ENCODE measurements around the gene SLC7A7. TPM values are rescaled to one million over a fixed set of nuclear protein-coding genes. Genes with fewer than 3 reads are reported as not detected.
A peak's percentile ranks its signal among the peaks of the same experiment; 100 is the strongest.

The SLC7A7 gene
- total and polyA plus RNA-seq, 2 donors: 10.7 to 16.7 TPM

- Histone ChIP-seq H3K9me3 (ENCODE audit: control insufficient read depth in 2 of 2, insufficient read depth in 1 of 2, low read length in 1 of 2) (no peaks in the 10 kb centered on the region), H3K36me3 (ENCODE audit: control insufficient read depth in 2 of 2, insufficient read depth in 2 of 2, low read length in 1 of 2) (peaks cover 47 to 61% of the 10 kb centered on the region in 2 donors), H3K4me3 (ENCODE audit: low read length in 2 of 2) (no peak overlapping the region), H3K27me3 (ENCODE audit: control insufficient read depth in 2 of 2, insufficient read depth in 1 of 2, low read length in 1 of 2) (no peaks in the 10 kb centered on the region), H3K4me1 (ENCODE audit: control insufficient read depth in 2 of 2, insufficient read depth in 2 of 2, low read length in 2 of 2) (peaks cover 0 to under 1% of the 10 kb centered on the region in 2 donors), H3K27ac (ENCODE audit: low read depth in 1 of 2, low read length in 1 of 2) (no peak overlapping the region)
- DNase-seq (ENCODE audit: low read depth in 6 of 9, low spot score in 9 of 9): no peak
- WGBS: 98% methylated on average over 8 of the region's 8 CpGs
These were observed 41.8 kb downstream of the SLC7A7 start for GRCh38 chr14:22773162-22774010.

- Histone ChIP-seq H3K27ac (ENCODE audit: low read depth in 1 of 2, low read length in 1 of 2) (no peak overlapping the region), H3K36me3 (ENCODE audit: control insufficient read depth in 2 of 2, insufficient read depth in 2 of 2, low read length in 1 of 2) (peaks cover 51 to 63% of the 10 kb centered on the region in 2 donors), H3K9me3 (ENCODE audit: control insufficient read depth in 2 of 2, insufficient read depth in 1 of 2, low read length in 1 of 2) (no peaks in the 10 kb centered on the region), H3K27me3 (ENCODE audit: control insufficient read depth in 2 of 2, insufficient read depth in 1 of 2, low read length in 1 of 2) (no peaks in the 10 kb centered on the region), H3K4me3 (ENCODE audit: low read length in 2 of 2) (no peak overlapping the region), H3K4me1 (ENCODE audit: control insufficient read depth in 2 of 2, insufficient read depth in 2 of 2, low read length in 2 of 2) (peaks cover 0 to 5% of the 10 kb centered on the region in 2 donors)
- WGBS: 94% methylated on average over 1 of the region's 1 CpG
- DNase-seq (ENCODE audit: low read depth in 6 of 9, low spot score in 9 of 9): no peak
These were observed 42.5 kb downstream of the SLC7A7 start for GRCh38 chr14:22772725-22773124.

- H3K27ac ChIP-seq (ENCODE audit: low read depth in 1 of 2, low read length in 1 of 2): no peak overlapping the region
- no peaks in the 10 kb centered on the region for H3K9me3 ChIP-seq (ENCODE audit: control insufficient read depth in 2 of 2, insufficient read depth in 1 of 2, low read length in 1 of 2)
- H3K36me3 ChIP-seq (ENCODE audit: control insufficient read depth in 2 of 2, insufficient read depth in 2 of 2, low read length in 1 of 2): peaks cover 51 to 59% of the 10 kb centered on the region in 2 donors
- no peaks in the 10 kb centered on the region for H3K27me3 ChIP-seq (ENCODE audit: control insufficient read depth in 2 of 2, insufficient read depth in 1 of 2, low read length in 1 of 2)
- WGBS: 99% methylated on average over 8 of the region's 8 CpGs
- H3K4me1 ChIP-seq (ENCODE audit: control insufficient read depth in 2 of 2, insufficient read depth in 2 of 2, low read length in 2 of 2): peaks cover 0 to 16% of the 10 kb centered on the region in 2 donors
- no peak overlapping the region for H3K4me3 ChIP-seq (ENCODE audit: low read length in 2 of 2)
- DNase-seq (ENCODE audit: low read depth in 6 of 9, low spot score in 9 of 9): no peak
These were observed 44.6 kb downstream of the SLC7A7 start for GRCh38 chr14:22770481-22771187.

GRCh38 chr14:22769369-22769768, 45.9 kb downstream of the SLC7A7 start:
- H3K4me3 ChIP-seq (ENCODE audit: low read length in 2 of 2): no peak overlapping the region
- H3K9me3 ChIP-seq (ENCODE audit: control insufficient read depth in 2 of 2, insufficient read depth in 1 of 2, low read length in 1 of 2): no peaks in the 10 kb centered on the region
- H3K27me3 ChIP-seq (ENCODE audit: control insufficient read depth in 2 of 2, insufficient read depth in 1 of 2, low read length in 1 of 2): no peaks in the 10 kb centered on the region
- DNase-seq (ENCODE audit: low read depth in 6 of 9, low spot score in 9 of 9): no peak
- no peak overlapping the region for H3K27ac ChIP-seq (ENCODE audit: low read depth in 1 of 2, low read length in 1 of 2)
- peaks cover 50 to 52% of the 10 kb centered on the region in 2 donors for H3K36me3 ChIP-seq (ENCODE audit: control insufficient read depth in 2 of 2, insufficient read depth in 2 of 2, low read length in 1 of 2)
- peaks cover 0 to 16% of the 10 kb centered on the region in 2 donors for H3K4me1 ChIP-seq (ENCODE audit: control insufficient read depth in 2 of 2, insufficient read depth in 2 of 2, low read length in 2 of 2)
- WGBS: 95% methylated on average over 2 of the region's 2 CpGs

- Histone ChIP-seq H3K36me3 (ENCODE audit: control insufficient read depth in 2 of 2, insufficient read depth in 2 of 2, low read length in 1 of 2) (peaks cover 46 to 49% of the 10 kb centered on the region in 2 donors), H3K9me3 (ENCODE audit: control insufficient read depth in 2 of 2, insufficient read depth in 1 of 2, low read length in 1 of 2) (no peaks in the 10 kb centered on the region), H3K4me3 (ENCODE audit: low read length in 2 of 2) (no peak overlapping the region), H3K27me3 (ENCODE audit: control insufficient read depth in 2 of 2, insufficient read depth in 1 of 2, low read length in 1 of 2) (no peaks in the 10 kb centered on the region), H3K4me1 (ENCODE audit: control insufficient read depth in 2 of 2, insufficient read depth in 2 of 2, low read length in 2 of 2) (peaks cover 0 to 16% of the 10 kb centered on the region in 2 donors), H3K27ac (ENCODE audit: low read depth in 1 of 2, low read length in 1 of 2) (no peak overlapping the region)
- WGBS: 98% methylated on average over 4 of the region's 4 CpGs
- no peak for DNase-seq (ENCODE audit: low read depth in 6 of 9, low spot score in 9 of 9)
These were observed 46.3 kb downstream of the SLC7A7 start for GRCh38 chr14:22768947-22769346.

- peak overlapping the region in 1 of 2 donors; percentile 68 for H3K27ac ChIP-seq (ENCODE audit: low read depth in 1 of 2, low read length in 1 of 2)
- H3K27me3 ChIP-seq (ENCODE audit: control insufficient read depth in 2 of 2, insufficient read depth in 1 of 2, low read length in 1 of 2): no peaks in the 10 kb centered on the region
- H3K4me1 ChIP-seq (ENCODE audit: control insufficient read depth in 2 of 2, insufficient read depth in 2 of 2, low read length in 2 of 2): peaks cover 0 to 16% of the 10 kb centered on the region in 2 donors
- peak overlapping the region; percentile 80 to 96 for H3K4me3 ChIP-seq (ENCODE audit: low read length in 2 of 2)
- 4% methylated on average over 6 of the region's 6 CpGs for WGBS
- no peak for DNase-seq (ENCODE audit: low read depth in 6 of 9, low spot score in 9 of 9)
- H3K36me3 ChIP-seq (ENCODE audit: control insufficient read depth in 2 of 2, insufficient read depth in 2 of 2, low read length in 1 of 2): peaks cover 34 to 39% of the 10 kb centered on the region in 2 donors
- no peaks in the 10 kb centered on the region for H3K9me3 ChIP-seq (ENCODE audit: control insufficient read depth in 2 of 2, insufficient read depth in 1 of 2, low read length in 1 of 2)
These were observed 48.0 kb downstream of the SLC7A7 start for GRCh38 chr14:22767323-22767589.

GRCh38 chr14:22766457-22767322, 48.5 kb downstream of the SLC7A7 start, which contains the start of gene OXA1L:
OXA1L (plus strand) TSS chr14:22766688; CDS start chr14:22766702, 14 bp downstream.
- Histone ChIP-seq H3K4me1 (ENCODE audit: control insufficient read depth in 2 of 2, insufficient read depth in 2 of 2, low read length in 2 of 2) (peaks cover 0 to 16% of the 10 kb centered on the region in 2 donors), H3K27ac (ENCODE audit: low read depth in 1 of 2, low read length in 1 of 2) (peak within 1 kb of the TSS; percentile 75 to 83), H3K36me3 (ENCODE audit: control insufficient read depth in 2 of 2, insufficient read depth in 2 of 2, low read length in 1 of 2) (peaks cover 32 to 35% of the 10 kb centered on the region in 2 donors), H3K9me3 (ENCODE audit: control insufficient read depth in 2 of 2, insufficient read depth in 1 of 2, low read length in 1 of 2) (peaks cover 0 to 3% of the 10 kb centered on the region in 2 donors), H3K27me3 (ENCODE audit: control insufficient read depth in 2 of 2, insufficient read depth in 1 of 2, low read length in 1 of 2) (no peaks in the 10 kb centered on the region), H3K4me3 (ENCODE audit: low read length in 2 of 2) (peak within 1 kb of the TSS; percentile 80 to 96)
- WGBS: under 1% methylated on average over 56 of the region's 56 CpGs
- DNase-seq (ENCODE audit: low read depth in 6 of 9, low spot score in 9 of 9): peak; percentile 89 to 98 (median 95)

GRCh38 chr14:22764382-22764781, 50.9 kb downstream of the SLC7A7 start:
- Histone ChIP-seq H3K9me3 (ENCODE audit: control insufficient read depth in 2 of 2, insufficient read depth in 1 of 2, low read length in 1 of 2) (peaks cover 0 to 6% of the 10 kb centered on the region in 2 donors), H3K4me1 (ENCODE audit: control insufficient read depth in 2 of 2, insufficient read depth in 2 of 2, low read length in 2 of 2) (peaks cover 0 to 16% of the 10 kb centered on the region in 2 donors), H3K36me3 (ENCODE audit: control insufficient read depth in 2 of 2, insufficient read depth in 2 of 2, low read length in 1 of 2) (peaks cover 9 to 12% of the 10 kb centered on the region in 2 donors), H3K27ac (ENCODE audit: low read depth in 1 of 2, low read length in 1 of 2) (no peak overlapping the region), H3K4me3 (ENCODE audit: low read length in 2 of 2) (no peak overlapping the region), H3K27me3 (ENCODE audit: control insufficient read depth in 2 of 2, insufficient read depth in 1 of 2, low read length in 1 of 2) (no peaks in the 10 kb centered on the region)
- no peak for DNase-seq (ENCODE audit: low read depth in 6 of 9, low spot score in 9 of 9)
- 92% methylated on average over 4 of the region's 4 CpGs for WGBS
